ENCODE measurements around the gene DDX39A. TPM values are rescaled to one million over a fixed set of nuclear protein-coding genes. Genes with fewer than 3 reads are reported as not detected.

Gene DDX39A
- total RNA-seq, 1 experiment from 2014 or later: 117 TPM

DNA sequence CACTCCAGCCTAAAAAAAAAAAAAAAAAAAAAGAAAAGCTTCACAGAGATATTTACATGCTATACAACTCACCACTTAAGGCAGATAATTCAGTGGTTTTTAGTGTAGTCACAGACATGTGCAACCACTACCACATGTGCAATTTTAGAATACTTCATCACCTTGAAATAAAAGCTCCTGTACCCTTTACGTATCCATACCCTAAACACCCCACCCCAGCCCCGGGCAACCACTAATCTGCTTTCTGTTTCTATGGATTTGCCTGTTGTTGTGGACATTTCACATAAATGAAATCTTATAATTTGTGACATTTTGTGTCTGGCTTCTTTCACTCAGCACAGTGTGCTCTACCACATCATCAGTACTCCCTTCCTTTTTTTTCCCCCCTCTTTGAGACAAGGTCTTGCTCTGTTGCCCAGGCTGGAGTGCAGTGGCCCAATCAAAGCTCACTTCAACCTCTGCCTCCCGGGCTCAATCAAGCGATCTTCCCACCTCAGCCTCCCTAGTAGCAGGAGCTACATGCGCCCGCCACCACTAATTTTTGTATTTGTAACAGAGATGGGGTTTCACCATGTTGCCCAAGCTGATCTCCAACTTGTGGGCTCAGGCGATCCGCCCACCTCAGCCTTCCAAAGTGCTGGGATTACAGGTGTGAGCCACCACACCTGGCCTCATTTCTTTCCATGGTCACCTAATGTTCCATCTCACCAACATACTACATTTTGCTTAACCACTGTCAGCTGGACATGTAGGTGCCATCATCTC, 4.0 kb downstream of the DDX39A start:
- BruUV-seq (replicated peaks): TSS peak; percentile 42
- Histone ChIP-seq H3K4me3 (ENCODE audit: low read depth in 2 of 2, low read length in 2 of 2) (no peak overlapping the region), H3K9me3 (ENCODE audit: control insufficient read depth, insufficient read depth, low read depth, low read length) (no peaks in the 10 kb centered on the region), H3K36me3 (ENCODE audit: control insufficient read depth, insufficient read depth, low read length) (peaks cover 3% of the 10 kb centered on the region), H3K4me1 (ENCODE audit: control insufficient read depth, insufficient read depth, low read length) (peaks cover 20% of the 10 kb centered on the region), H3K27me3 (ENCODE audit: control insufficient read depth, insufficient read depth, low read length) (no peaks in the 10 kb centered on the region), H3K27ac (ENCODE audit: low read length) (no peak overlapping the region)
- DNase-seq (ENCODE audit: low read depth, low spot score) (no peak), ATAC-seq (no peak)
- ChIA-PET CTCF (no interaction called here), POLR2A (interaction anchor here (0.6 to 0.7 kb wide), 2 partner anchors 105 to 142 kb away, joined by 5 to 6 read pairs; no protein-coding TSS in a partner anchor)
- in situ Hi-C loops (cut with HindIII; ENCODE audit: low pct_unique_long_range_greater_than_20kb, low sequenced_read_pairs): no loop called here
- intact Hi-C loops (cut with micrococcal nuclease; ENCODE audit: unreplicated experiment): no loop called here
- TF ChIP-seq, protein P1, sequence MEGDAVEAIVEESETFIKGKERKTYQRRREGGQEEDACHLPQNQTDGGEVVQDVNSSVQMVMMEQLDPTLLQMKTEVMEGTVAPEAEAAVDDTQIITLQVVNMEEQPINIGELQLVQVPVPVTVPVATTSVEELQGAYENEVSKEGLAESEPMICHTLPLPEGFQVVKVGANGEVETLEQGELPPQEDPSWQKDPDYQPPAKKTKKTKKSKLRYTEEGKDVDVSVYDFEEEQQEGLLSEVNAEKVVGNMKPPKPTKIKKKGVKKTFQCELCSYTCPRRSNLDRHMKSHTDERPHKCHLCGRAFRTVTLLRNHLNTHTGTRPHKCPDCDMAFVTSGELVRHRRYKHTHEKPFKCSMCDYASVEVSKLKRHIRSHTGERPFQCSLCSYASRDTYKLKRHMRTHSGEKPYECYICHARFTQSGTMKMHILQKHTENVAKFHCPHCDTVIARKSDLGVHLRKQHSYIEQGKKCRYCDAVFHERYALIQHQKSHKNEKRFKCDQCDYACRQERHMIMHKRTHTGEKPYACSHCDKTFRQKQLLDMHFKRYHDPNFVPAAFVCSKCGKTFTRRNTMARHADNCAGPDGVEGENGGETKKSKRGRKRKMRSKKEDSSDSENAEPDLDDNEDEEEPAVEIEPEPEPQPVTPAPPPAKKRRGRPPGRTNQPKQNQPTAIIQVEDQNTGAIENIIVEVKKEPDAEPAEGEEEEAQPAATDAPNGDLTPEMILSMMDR (IDR thresholded peaks at IDR 0.05): no peak
- TF ChIP-seq, protein P2, sequence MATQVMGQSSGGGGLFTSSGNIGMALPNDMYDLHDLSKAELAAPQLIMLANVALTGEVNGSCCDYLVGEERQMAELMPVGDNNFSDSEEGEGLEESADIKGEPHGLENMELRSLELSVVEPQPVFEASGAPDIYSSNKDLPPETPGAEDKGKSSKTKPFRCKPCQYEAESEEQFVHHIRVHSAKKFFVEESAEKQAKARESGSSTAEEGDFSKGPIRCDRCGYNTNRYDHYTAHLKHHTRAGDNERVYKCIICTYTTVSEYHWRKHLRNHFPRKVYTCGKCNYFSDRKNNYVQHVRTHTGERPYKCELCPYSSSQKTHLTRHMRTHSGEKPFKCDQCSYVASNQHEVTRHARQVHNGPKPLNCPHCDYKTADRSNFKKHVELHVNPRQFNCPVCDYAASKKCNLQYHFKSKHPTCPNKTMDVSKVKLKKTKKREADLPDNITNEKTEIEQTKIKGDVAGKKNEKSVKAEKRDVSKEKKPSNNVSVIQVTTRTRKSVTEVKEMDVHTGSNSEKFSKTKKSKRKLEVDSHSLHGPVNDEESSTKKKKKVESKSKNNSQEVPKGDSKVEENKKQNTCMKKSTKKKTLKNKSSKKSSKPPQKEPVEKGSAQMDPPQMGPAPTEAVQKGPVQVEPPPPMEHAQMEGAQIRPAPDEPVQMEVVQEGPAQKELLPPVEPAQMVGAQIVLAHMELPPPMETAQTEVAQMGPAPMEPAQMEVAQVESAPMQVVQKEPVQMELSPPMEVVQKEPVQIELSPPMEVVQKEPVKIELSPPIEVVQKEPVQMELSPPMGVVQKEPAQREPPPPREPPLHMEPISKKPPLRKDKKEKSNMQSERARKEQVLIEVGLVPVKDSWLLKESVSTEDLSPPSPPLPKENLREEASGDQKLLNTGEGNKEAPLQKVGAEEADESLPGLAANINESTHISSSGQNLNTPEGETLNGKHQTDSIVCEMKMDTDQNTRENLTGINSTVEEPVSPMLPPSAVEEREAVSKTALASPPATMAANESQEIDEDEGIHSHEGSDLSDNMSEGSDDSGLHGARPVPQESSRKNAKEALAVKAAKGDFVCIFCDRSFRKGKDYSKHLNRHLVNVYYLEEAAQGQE (IDR thresholded peaks at IDR 0.05; ENCODE audit: insufficient read depth in 1 of 2, low read depth in 2 of 2, low read length in 1 of 2): no peak
- no peak for TF ChIP-seq SIN3A (IDR thresholded peaks at IDR 0.05; ENCODE audit: borderline replicate concordance, insufficient read depth, low read depth, low read length)
- no peak for TF ChIP-seq TCF7L2 (IDR thresholded peaks at IDR 0.05; ENCODE audit: low read depth, low read length)
- no peak for TF ChIP-seq POLR2AphosphoS5 (IDR thresholded peaks at IDR 0.05; ENCODE audit: low read depth, low read length)

DNA sequence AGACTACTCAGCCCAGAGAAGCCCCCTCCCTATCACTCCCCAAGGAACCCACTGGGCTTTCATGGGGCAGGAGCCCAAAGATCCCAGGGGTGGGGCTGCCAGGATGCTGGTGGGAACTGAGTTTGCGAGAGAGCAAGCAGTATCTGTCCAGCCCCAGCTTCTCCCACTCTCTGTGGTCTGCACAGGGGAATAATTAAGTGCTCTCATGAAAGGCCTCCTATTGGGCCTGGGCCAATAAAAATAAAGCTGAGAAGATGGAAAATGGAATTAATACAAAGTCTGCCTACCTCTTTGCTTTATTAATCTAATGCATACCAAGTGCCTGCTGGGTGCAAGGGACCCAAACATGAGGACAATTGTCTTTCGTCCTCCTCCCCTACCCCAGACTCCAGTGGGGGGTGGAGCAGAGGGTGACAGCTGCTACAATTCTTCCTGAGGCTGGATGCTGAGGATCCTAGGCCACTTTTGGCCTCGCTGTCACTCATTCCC, 5.4 kb downstream of the DDX39A start:
- intact Hi-C loops (cut with micrococcal nuclease; ENCODE audit: unreplicated experiment): no loop called here
- no peak overlapping the region for H3K4me3 ChIP-seq (ENCODE audit: low read depth in 2 of 2, low read length in 2 of 2)
- TF ChIP-seq, protein P2 (IDR thresholded peaks at IDR 0.05; ENCODE audit: insufficient read depth in 1 of 2, low read depth in 2 of 2, low read length in 1 of 2): no peak
- TF ChIP-seq TCF7L2 (IDR thresholded peaks at IDR 0.05; ENCODE audit: low read depth, low read length) (no peak), POLR2AphosphoS5 (IDR thresholded peaks at IDR 0.05; ENCODE audit: low read depth, low read length) (no peak)
- TF ChIP-seq, protein P1 (IDR thresholded peaks at IDR 0.05): no peak
- ATAC-seq (no peak), DNase-seq (ENCODE audit: low read depth, low spot score) (no peak)
- no peak overlapping the region for H3K27ac ChIP-seq (ENCODE audit: low read length)
- CTCF ChIA-PET: no interaction called here
- POLR2A ChIA-PET: no interaction called here
- H3K27me3 ChIP-seq (ENCODE audit: control insufficient read depth, insufficient read depth, low read length): no peaks in the 10 kb centered on the region
- H3K36me3 ChIP-seq (ENCODE audit: control insufficient read depth, insufficient read depth, low read length): peaks cover 3% of the 10 kb centered on the region
- no TSS peak for BruUV-seq (replicated peaks)
- H3K4me1 ChIP-seq (ENCODE audit: control insufficient read depth, insufficient read depth, low read length): peaks cover 24% of the 10 kb centered on the region
- in situ Hi-C loops (cut with HindIII; ENCODE audit: low pct_unique_long_range_greater_than_20kb, low sequenced_read_pairs): no loop called here
- H3K9me3 ChIP-seq (ENCODE audit: control insufficient read depth, insufficient read depth, low read depth, low read length): no peaks in the 10 kb centered on the region

Measured in Panc1 (cell line).